B cell (primary cell): Measurements from ENCODE around the gene NDUFV3. TPM values are rescaled to one million over a fixed set of nuclear protein-coding genes. Genes with fewer than 3 reads are reported as not detected.
"Not testable (repeated sequence)": the region's sequence is repeated elsewhere in the genome, so short reads cannot be mapped to it uniquely, and the experiment has no call there.

Experiments used
- ATAC-seq: fragments of 200-7000 bp; cut with Tn5 transposase; one replicate; pipeline ENCODE4 v1.10.0; 2021; ENCODE audit warnings: low read depth, mild to moderate bottlenecking, moderate number of reproducible peaks, moderate library complexity
- CTCF ChIA-PET: fragments of 350-600 bp; sonication (Branson Sonifier 250); formaldehyde crosslinking; loops from one replicate; lab custom pipeline; 2021; ENCODE audit warnings: antibody characterized with exemption, inconsistent platforms; lab: Charles Lee
- POLR2A ChIA-PET: fragments of 350-600 bp; sonication (Branson Sonifier 250); formaldehyde crosslinking; loops from one replicate; lab custom pipeline; 2021; ENCODE audit warnings: antibody characterized with exemption; lab: Charles Lee
- DNase-seq: peaks from one replicate; pipeline ENCODE4 v3.0.0; 2013
- H2AFZ ChIP-seq: 2 replicates; pipeline ENCODE4 v1.6.1; 2012; ENCODE audit warnings: mild to moderate bottlenecking, low read depth, low read length; ENCODE audit not compliant: insufficient read depth, poor library complexity, severe bottlenecking
- H3K27ac ChIP-seq, 2 donors: 1 replicate in 1 of 2; 2 replicates in 1 of 2; pipeline ENCODE4 v1.5.1; 2012 to 2013; ENCODE audit warnings: low read length in 2 of 2, mild to moderate bottlenecking in 2 of 2, moderate library complexity in 1 of 2
- H3K27me3 ChIP-seq, 4 experiments: fragments of 200-600 bp in 1 of 4; sonication (generic) in 1 of 4; replicated peaks in 1 of 4; 1 replicate in 2 of 4; 2 replicates in 2 of 4; pipeline versions ENCODE4 v1.6.1 to v1.7.0; 2013 to 2016; ENCODE audit warnings: low read length in 3 of 4, mild to moderate bottlenecking in 2 of 4, mixed read lengths in 1 of 4, moderate library complexity in 1 of 4; ENCODE audit not compliant: insufficient read depth in 4 of 4, control insufficient read depth in 3 of 4; ENCODE audit errors: control extremely low read depth in 1 of 4
- H3K36me3 ChIP-seq, 2 experiments: replicated peaks in 1 of 2; 1 replicate in 1 of 2; 2 replicates in 1 of 2; pipeline versions ENCODE4 v1.6.1 to v1.7.1; 2013; ENCODE audit warnings: low read length in 1 of 2; ENCODE audit not compliant: insufficient read depth in 2 of 2, control insufficient read depth in 1 of 2; ENCODE audit errors: control extremely low read depth in 1 of 2, extremely low read depth in 1 of 2
- H3K4me1 ChIP-seq, 2 donors: fragments of 200-600 bp in 1 of 2; sonication (generic) in 1 of 2; 1 replicate in 1 of 2; 2 replicates in 1 of 2; pipeline versions ENCODE4 v1.5.1 to v1.6.1; 2013 to 2017; ENCODE audit warnings: low read length in 2 of 2; ENCODE audit not compliant: control insufficient read depth in 2 of 2, insufficient read depth in 2 of 2
- H3K4me2 ChIP-seq: replicated peaks from 2 replicates; pipeline ENCODE3; 2012; ENCODE audit warnings: mild to moderate bottlenecking, low read depth, low read length; ENCODE audit not compliant: poor library complexity, severe bottlenecking
- H3K4me3 ChIP-seq, 5 experiments: fragments of 200-600 bp in 1 of 5; sonication (generic) in 1 of 5; 1 replicate in 3 of 5; 2 replicates in 2 of 5; pipeline versions ENCODE4 v1.5.1 to v1.7.0; 2011 to 2016; ENCODE audit warnings: low read length in 4 of 5, mild to moderate bottlenecking in 4 of 5, low read depth in 2 of 5, control low read depth in 1 of 5, moderate library complexity in 1 of 5; ENCODE audit not compliant: insufficient read depth in 1 of 5; ENCODE audit errors: control extremely low read depth in 1 of 5, extremely low read depth in 1 of 5
- H3K79me2 ChIP-seq: fragments of 200-600 bp; sonication (generic); one replicate; pipeline ENCODE4 v1.6.0; 2016; ENCODE audit warnings: low read length; ENCODE audit not compliant: control insufficient read depth, insufficient read depth
- H3K9ac ChIP-seq: fragments of 200-600 bp; sonication (generic); 2 replicates; pipeline ENCODE4 v1.6.1; 2017; ENCODE audit warnings: mild to moderate bottlenecking, low read length, moderate library complexity
- H3K9me3 ChIP-seq, 3 donors: one replicate each; pipeline versions ENCODE4 v1.6.1 to v1.7.1; 2013; ENCODE audit warnings: low read length in 2 of 3; ENCODE audit not compliant: control insufficient read depth in 2 of 3, insufficient read depth in 1 of 3; ENCODE audit errors: control extremely low read depth in 1 of 3
- H4K20me1 ChIP-seq: 2 replicates; pipeline ENCODE4 v1.6.0; 2012; ENCODE audit warnings: mild to moderate bottlenecking, low read length; ENCODE audit not compliant: insufficient read depth, control insufficient read depth, poor library complexity, severe bottlenecking
- H3K27ac Mint-ChIP-seq: one replicate; pipeline ENCODE4 v1.8.0; 2021; ENCODE audit warnings: mixed read lengths
- H3K27me3 Mint-ChIP-seq: one replicate; pipeline ENCODE4 v1.8.0; 2021; ENCODE audit warnings: mixed read lengths
- H3K4me1 Mint-ChIP-seq: one replicate; pipeline ENCODE4 v1.8.0; 2021; ENCODE audit warnings: mixed read lengths
- H3K4me3 Mint-ChIP-seq: one replicate; pipeline ENCODE4 v1.8.0; 2021; ENCODE audit warnings: mixed read lengths
- H3K9me3 Mint-ChIP-seq: one replicate; pipeline ENCODE4 v1.8.0; 2022; ENCODE audit warnings: mixed read lengths; ENCODE audit not compliant: insufficient read depth
- WGBS: methylation state at CpG from one replicate; pipeline ENCODE4 v1.1.5; 2013; ENCODE audit warnings: missing lambda C conversion rate; ENCODE audit not compliant: insufficient coverage; 5-methylcytosine and 5-hydroxymethylcytosine counted together
- intact Hi-C: fragments of 100-400 bp; cut with micrococcal nuclease; formaldehyde crosslinking; loops from one replicate; pipeline ENCODE4 v1.10.0; 2022
- polyA plus RNA-seq: library from polyadenylated mRNA; depleted of rRNA; stranded (reverse); fragments of >200 nt; gene quantifications from 2 replicates; pipeline ENCODE4 v1.2.3, GENCODE V29; 2012
- total RNA-seq, 2 donors: library from RNA; stranded (reverse); fragments of 120-200 nt in 1 of 2; gene quantifications; 1 replicate in 1 of 2; 2 replicates in 1 of 2; pipeline versions ENCODE4 v1.2.3 to v1.2.4, GENCODE V29; 2013 to 2022

NDUFV3 gene
- total and polyA plus RNA-seq, 2 donors (not counting 1 experiment from before 2014, with no cell fraction given), result 14.0 to 29.7 TPM

DNA sequence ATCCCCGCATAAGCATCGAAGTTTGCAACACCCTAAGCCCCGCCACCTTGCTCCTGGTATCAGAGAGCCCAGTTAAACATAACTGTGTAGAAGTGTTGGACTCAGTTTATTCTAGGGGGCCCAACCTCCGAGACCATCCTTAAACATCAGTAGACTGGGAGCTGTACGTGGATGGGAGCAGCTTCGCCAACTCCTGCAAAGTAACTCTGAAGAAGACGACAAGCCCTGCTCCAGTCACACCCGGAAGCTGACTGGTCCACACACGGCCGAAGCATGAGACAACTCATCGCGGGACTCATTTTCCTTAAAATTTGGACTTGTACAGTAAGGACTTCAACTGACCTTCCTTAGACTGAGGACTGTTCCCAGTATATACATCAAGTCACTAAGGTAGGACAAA is 40.9 kb downstream of the NDUFV3 start:
- H2AFZ ChIP-seq, H3K4me3 Mint-ChIP-seq, H3K27me3 ChIP-seq, H3K9ac ChIP-seq, H3K79me2 ChIP-seq, ATAC-seq, H3K9me3 ChIP-seq, H3K4me2 ChIP-seq, H3K27me3 Mint-ChIP-seq, DNase-seq, H3K27ac ChIP-seq, H3K36me3 ChIP-seq, POLR2A ChIA-PET, H3K4me3 ChIP-seq, H3K9me3 Mint-ChIP-seq, H3K4me1 ChIP-seq, H4K20me1 ChIP-seq, H3K27ac Mint-ChIP-seq, intact Hi-C loops: not testable (repeated sequence)
- CTCF ChIA-PET, result interaction anchor here (0.8 kb wide), 1 partner anchor 768 kb away, joined by 3 read pairs; no protein-coding TSS in a partner anchor
- 86% methylated on average over 7 of the region's 12 CpGs for WGBS
- peaks cover 12% of the 10 kb centered on the region for H3K4me1 Mint-ChIP-seq

DNA sequence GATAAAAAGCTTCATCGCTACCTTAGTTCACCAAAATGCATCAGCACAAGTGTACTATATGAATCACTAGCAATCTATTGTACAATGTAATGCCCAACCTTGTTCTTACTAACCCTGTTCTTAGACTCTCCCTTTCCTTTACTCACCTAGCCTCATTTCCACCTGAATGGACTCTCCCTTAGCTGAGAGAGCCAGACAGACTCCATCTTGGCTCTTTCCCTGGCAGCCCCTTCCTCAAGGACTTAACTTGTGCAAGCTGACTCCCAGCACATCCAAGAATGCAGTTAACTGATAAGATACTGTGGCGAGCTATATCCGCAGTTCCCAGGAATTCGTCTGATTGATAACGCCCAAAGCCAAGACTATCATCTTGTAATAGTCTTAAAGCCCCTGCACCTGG is 43.3 kb downstream of the NDUFV3 start:
- H3K36me3 ChIP-seq, POLR2A ChIA-PET, H2AFZ ChIP-seq, DNase-seq, ATAC-seq, H3K27me3 ChIP-seq, H3K4me3 ChIP-seq, H4K20me1 ChIP-seq, H3K79me2 ChIP-seq, H3K9me3 Mint-ChIP-seq, H3K9ac ChIP-seq, H3K4me2 ChIP-seq, H3K4me1 ChIP-seq, H3K27ac ChIP-seq, H3K27me3 Mint-ChIP-seq, H3K9me3 ChIP-seq, intact Hi-C loops, H3K4me3 Mint-ChIP-seq: not testable (repeated sequence)
- WGBS, result 100% methylated on average over 1 of the region's 5 CpGs
- CTCF ChIA-PET, result interaction anchor here (0.6 kb wide), 1 partner anchor 61 kb away, joined by 3 read pairs; no protein-coding TSS in a partner anchor
- Mint-ChIP-seq H3K27ac (peak overlapping the region; percentile 2), H3K4me1 (peaks cover 12% of the 10 kb centered on the region)

DNA sequence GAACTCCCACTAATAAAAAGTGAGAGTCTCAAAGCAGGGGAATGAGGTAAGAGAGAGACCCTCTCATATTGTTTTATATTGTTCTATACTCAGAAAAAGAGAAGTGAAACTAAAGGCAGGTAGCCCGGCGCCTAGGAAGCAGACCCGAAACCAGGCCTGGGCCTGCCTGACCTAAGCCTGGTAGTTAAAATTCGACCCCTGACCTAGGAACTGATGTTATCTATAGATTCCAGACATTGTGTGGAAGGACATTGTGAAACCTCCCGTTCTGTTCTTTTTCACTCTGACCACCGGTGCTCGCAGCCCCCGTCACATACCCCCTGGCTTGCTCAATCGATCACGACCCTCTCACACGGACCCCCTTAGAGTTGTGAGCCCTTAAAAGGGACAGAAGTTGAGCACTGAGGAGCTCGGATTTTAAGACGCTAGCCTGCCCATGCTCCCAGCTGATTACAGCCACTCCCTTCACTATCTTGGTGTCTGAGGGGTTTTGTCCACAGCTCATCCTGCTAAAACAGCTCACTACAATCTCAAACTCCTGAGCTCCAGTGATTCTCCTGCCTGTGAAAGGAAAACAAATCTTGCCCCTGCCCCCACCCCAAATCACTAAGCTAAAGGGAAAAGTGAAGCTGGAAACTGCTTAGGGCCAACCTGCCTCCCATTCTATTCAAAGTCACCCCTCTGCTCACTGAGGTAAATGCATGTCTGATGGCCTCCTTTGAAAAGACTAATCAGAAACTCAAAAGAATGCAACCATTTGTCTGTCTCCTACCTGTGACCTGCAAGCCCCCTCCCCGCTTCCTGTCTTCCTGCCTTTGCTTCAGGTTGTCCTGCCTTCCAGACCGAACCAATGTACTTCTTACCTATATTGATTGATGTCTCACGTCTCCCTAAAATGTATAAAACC is 44.2 kb downstream of the NDUFV3 start:
- H3K4me2 ChIP-seq, H3K9me3 Mint-ChIP-seq, H3K27me3 ChIP-seq, H3K27me3 Mint-ChIP-seq, H3K9me3 ChIP-seq, H3K4me3 ChIP-seq, H4K20me1 ChIP-seq, POLR2A ChIA-PET, intact Hi-C loops, CTCF ChIA-PET, H3K36me3 ChIP-seq, H3K4me1 ChIP-seq, H3K9ac ChIP-seq, H3K4me3 Mint-ChIP-seq, H3K79me2 ChIP-seq, ATAC-seq: not testable (repeated sequence)
- H2AFZ ChIP-seq, result peak overlapping the region; percentile 33
- H3K27ac Mint-ChIP-seq, result peak overlapping the region; percentile 22
- peak; percentile 39 for DNase-seq
- peaks cover 12% of the 10 kb centered on the region for H3K4me1 Mint-ChIP-seq
- 90% methylated on average over 4 of the region's 16 CpGs for WGBS
- H3K27ac ChIP-seq, result peak overlapping the region in 1 of 2 donors; percentile 36
